SK-N-SH (cell line): ENCODE results near the gene C2CD4D.

Experiments
- CHD2 ChIP-seq: fragments of 150-350 bp; IDR thresholded peaks from 2 replicates; pipeline ENCODE4 v1.6.1; 2018; ENCODE audit warnings: low read length; ENCODE audit not compliant: partially characterized antibody
- CTCF ChIP-seq: fragments of 200-600 bp; sonication (generic); IDR thresholded peaks from 2 replicates; pipeline ENCODE4 v1.6.1; 2017; ENCODE audit warnings: antibody characterized with exemption, mild to moderate bottlenecking, moderate library complexity
- GABPA ChIP-seq: IDR thresholded peaks from 2 replicates; pipeline ENCODE4 v1.4.0; 2012; ENCODE audit warnings: low read depth, mild to moderate bottlenecking
- JUND ChIP-seq: IDR thresholded peaks from 2 replicates; pipeline ENCODE4 v1.4.0; 2012
- MAX ChIP-seq: IDR thresholded peaks from 2 replicates; pipeline ENCODE4 v1.4.0; 2012; ENCODE audit warnings: low read depth
- MEF2A ChIP-seq: IDR thresholded peaks from 2 replicates; pipeline ENCODE4 v1.4.0; 2012; ENCODE audit warnings: low read depth, borderline replicate concordance
- NRF1 ChIP-seq: IDR thresholded peaks from 2 replicates; pipeline ENCODE4 v1.6.1; 2012; ENCODE audit warnings: low read depth, mild to moderate bottlenecking, low read length
- PBX3 ChIP-seq: IDR thresholded peaks from 2 replicates; pipeline ENCODE4; 2012
- RXRA ChIP-seq: IDR thresholded peaks from 2 replicates; pipeline ENCODE4 v1.4.0; 2012; ENCODE audit warnings: low read depth, mild to moderate bottlenecking, borderline replicate concordance
- TAF1 ChIP-seq: IDR thresholded peaks from 2 replicates; pipeline ENCODE4 v1.6.1; 2012; ENCODE audit warnings: low read depth, mild to moderate bottlenecking, low read length, moderate library complexity, borderline replicate concordance
- TEAD4 ChIP-seq: IDR thresholded peaks from 2 replicates; pipeline ENCODE4 v1.4.0; 2012; ENCODE audit warnings: mild to moderate bottlenecking, borderline replicate concordance; ENCODE audit not compliant: insufficient read depth
- USF1 ChIP-seq: IDR thresholded peaks from 2 replicates; pipeline ENCODE4 v1.4.0; 2012; ENCODE audit warnings: low read depth, borderline replicate concordance
- USF2 ChIP-seq: fragments of 150-350 bp; IDR thresholded peaks from 2 replicates; pipeline ENCODE4 v1.6.1; 2017; ENCODE audit warnings: antibody characterized with exemption, low read length, low read depth, borderline replicate concordance

GRCh38 chr1:151816548-151817352 is 22.9 kb downstream of the C2CD4D start:
- TF ChIP-seq CTCF (no peak), MAX (no peak), USF1 (no peak), GABPA (no peak), NRF1 (no peak), JUND (no peak), RXRA (no peak), MEF2A (no peak), TAF1 (no peak), TEAD4 (no peak), USF2 (no peak), PBX3 (no peak), CHD2 (no peak)
